Type B pancreatic cell (in vitro differentiated cells): Measurements from ENCODE around the gene FARP2. TPM values are rescaled to one million over a fixed set of nuclear protein-coding genes. Genes with fewer than 3 reads are reported as not detected.
"Not testable (repeated sequence)": the region's sequence is repeated elsewhere in the genome, so short reads cannot be mapped to it uniquely, and the experiment has no call there.

ENCODE experiments used
- DNase-seq: peaks from one replicate; pipeline ENCODE4 v3.0.0; 2021; ENCODE audit warnings: mixed read lengths; ENCODE audit not compliant: unreplicated experiment; ENCODE audit errors: extremely low spot score
- H3K27ac Mint-ChIP-seq: 2 replicates; pipeline ENCODE4 v1.8.0; 2021; ENCODE audit warnings: mild to moderate bottlenecking, mixed read lengths
- H3K27me3 Mint-ChIP-seq: 2 replicates; pipeline ENCODE4 v1.8.0; 2021; ENCODE audit warnings: mixed read lengths
- H3K36me3 Mint-ChIP-seq: 2 replicates; pipeline ENCODE4 v1.8.0; 2021; ENCODE audit warnings: mixed read lengths
- H3K4me1 Mint-ChIP-seq: one replicate; pipeline ENCODE4 v1.8.0; 2021; ENCODE audit warnings: mixed read lengths; ENCODE audit not compliant: unreplicated experiment
- H3K4me3 Mint-ChIP-seq: 2 replicates; pipeline ENCODE4 v1.8.0; 2021; ENCODE audit warnings: mild to moderate bottlenecking, mixed read lengths
- H3K9me3 Mint-ChIP-seq: 2 replicates; pipeline ENCODE4 v1.8.0; 2021; ENCODE audit warnings: mixed read lengths
- CTCF ChIP-seq: fragments of 200-600 bp; sonication (generic); conservative IDR thresholded peaks from 2 replicates; pipeline ENCODE4 v1.5.0; 2021; ENCODE audit warnings: antibody characterized with exemption, mild to moderate bottlenecking
- total RNA-seq: library from RNA; stranded (reverse); gene quantifications from 2 replicates; pipeline ENCODE4 v1.2.1, GENCODE V29; 2021; ENCODE audit warnings: low replicate concordance

The FARP2 gene
- total RNA-seq, 1 donor from 2014 or later: 62.5 TPM

DNA sequence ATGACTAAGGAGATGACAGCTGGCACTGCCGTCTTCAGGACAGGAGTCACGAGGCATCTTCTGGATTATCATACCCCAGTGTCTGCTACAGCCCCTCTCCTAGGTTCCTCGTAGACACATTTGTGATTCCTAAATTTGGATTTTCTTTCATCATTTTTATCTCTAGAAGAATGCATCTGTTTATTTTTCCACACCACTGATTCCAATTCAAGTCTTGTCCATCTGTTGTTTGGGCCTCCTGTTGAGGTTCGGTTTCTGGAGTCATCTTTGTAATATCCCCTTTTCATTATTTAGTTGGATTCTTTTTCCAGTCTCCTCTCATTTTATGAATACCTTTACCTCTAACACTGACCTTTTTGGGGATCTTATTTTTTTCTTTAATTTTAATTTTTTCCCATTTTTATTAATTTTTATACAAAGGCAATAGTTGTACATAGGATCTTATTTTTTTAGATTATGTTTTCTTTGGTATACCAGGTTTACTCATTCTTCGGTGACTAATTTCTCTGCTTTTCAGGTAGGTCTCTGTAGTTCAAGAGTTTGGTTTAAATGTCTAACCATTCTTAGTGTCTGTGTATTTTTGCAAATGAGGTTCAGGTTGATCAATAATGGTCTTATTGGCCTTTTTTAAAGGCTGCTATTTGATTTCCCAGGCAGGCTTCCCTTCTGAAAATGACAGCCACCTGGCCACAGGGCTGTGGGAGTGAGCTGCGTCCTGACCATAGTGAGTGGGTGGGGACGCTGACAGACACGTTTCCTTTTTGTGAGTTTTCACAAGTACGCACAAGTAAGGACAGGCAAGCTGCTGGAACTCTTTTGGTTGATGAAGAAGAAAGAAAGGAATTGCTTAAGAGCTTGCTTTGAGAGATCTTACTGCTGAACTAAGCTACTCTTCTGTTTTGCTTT lies 34.5 kb downstream of the FARP2 start:
- H3K27ac Mint-ChIP-seq: no peak overlapping the region
- no peak for TF ChIP-seq CTCF
- no peaks in the 10 kb centered on the region for H3K9me3 Mint-ChIP-seq
- no peaks in the 10 kb centered on the region for H3K4me1 Mint-ChIP-seq
- H3K36me3 Mint-ChIP-seq: peaks cover 31% of the 10 kb centered on the region
- H3K4me3 Mint-ChIP-seq: no peak overlapping the region
- DNase-seq: no peak
- no peaks in the 10 kb centered on the region for H3K27me3 Mint-ChIP-seq

- peaks cover 27% of the 10 kb centered on the region for H3K36me3 Mint-ChIP-seq
- TF ChIP-seq CTCF: peak; percentile 42
- H3K27me3 Mint-ChIP-seq: no peaks in the 10 kb centered on the region
- H3K4me1 Mint-ChIP-seq: no peaks in the 10 kb centered on the region
- no peak for DNase-seq
- no peaks in the 10 kb centered on the region for H3K9me3 Mint-ChIP-seq
- no peak overlapping the region for H3K4me3 Mint-ChIP-seq
- H3K27ac Mint-ChIP-seq: peak overlapping the region; percentile 9
Observed at GRCh38 chr2:241391892-241392665, 36.0 kb downstream of the FARP2 start.

DNA sequence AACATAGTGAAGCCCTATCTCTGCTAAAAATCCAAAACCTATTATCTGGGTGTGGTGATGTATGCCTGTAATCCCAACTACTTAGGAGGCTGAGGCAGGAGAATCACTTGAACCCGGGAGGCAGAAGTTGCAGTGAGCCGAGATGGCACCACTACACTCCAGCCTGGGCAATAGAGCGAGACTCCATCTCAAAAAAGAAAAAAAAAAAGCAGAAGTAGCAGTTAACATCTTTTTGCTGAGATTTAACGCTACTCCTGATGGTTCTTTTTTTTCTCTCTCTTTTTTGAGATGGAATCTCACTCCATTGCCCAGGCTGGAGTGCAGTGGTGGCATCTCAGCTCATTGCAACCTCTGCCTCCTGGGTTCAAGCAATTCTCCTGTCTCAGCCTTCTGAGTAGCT lies 36.7 kb downstream of the FARP2 start:
- not testable (repeated sequence) for H3K4me1 Mint-ChIP-seq, DNase-seq, H3K9me3 Mint-ChIP-seq, H3K27me3 Mint-ChIP-seq, H3K27ac Mint-ChIP-seq, H3K4me3 Mint-ChIP-seq
- peaks cover 29% of the 10 kb centered on the region for H3K36me3 Mint-ChIP-seq

DNA sequence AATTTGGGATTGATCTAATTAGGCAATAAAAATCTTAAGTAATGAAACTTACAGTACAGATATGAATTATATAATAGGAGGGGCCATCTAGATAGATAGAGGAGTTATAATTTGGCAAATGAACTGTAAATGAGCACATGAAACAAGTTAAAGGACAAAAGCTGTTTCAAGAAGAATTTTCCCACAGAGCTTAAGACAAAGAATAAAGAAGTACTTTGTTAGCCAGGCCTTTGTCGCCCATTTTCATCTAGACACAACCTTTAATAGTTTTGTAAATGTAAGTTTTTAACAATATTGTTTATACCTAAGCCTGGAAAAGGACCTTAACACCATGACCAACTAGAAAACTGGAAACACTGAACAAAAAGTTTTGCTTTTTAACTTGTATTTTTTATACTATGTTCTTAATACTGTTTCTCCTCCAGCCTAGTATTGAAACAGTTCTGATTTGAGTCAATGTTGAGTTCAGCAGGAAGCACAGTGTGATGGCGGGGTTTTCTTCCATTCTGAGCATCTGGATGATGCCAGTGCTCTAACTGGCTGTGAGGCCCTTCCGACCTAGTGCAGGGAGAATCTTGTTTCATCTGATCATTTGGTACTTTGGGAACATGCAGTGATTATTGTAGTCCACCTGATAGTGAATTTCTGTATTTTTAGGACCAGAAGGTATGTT lies 37.6 kb downstream of the FARP2 start:
- TF ChIP-seq CTCF: no peak
- no peak overlapping the region for H3K27ac Mint-ChIP-seq
- no peaks in the 10 kb centered on the region for H3K9me3 Mint-ChIP-seq
- peaks cover 25% of the 10 kb centered on the region for H3K36me3 Mint-ChIP-seq
- H3K4me3 Mint-ChIP-seq: no peak overlapping the region
- H3K27me3 Mint-ChIP-seq: no peaks in the 10 kb centered on the region
- no peak for DNase-seq
- no peaks in the 10 kb centered on the region for H3K4me1 Mint-ChIP-seq

- not testable (repeated sequence) for H3K4me1 Mint-ChIP-seq
Observed at GRCh38 chr2:241396809-241397208, 40.7 kb downstream of the FARP2 start.

DNA sequence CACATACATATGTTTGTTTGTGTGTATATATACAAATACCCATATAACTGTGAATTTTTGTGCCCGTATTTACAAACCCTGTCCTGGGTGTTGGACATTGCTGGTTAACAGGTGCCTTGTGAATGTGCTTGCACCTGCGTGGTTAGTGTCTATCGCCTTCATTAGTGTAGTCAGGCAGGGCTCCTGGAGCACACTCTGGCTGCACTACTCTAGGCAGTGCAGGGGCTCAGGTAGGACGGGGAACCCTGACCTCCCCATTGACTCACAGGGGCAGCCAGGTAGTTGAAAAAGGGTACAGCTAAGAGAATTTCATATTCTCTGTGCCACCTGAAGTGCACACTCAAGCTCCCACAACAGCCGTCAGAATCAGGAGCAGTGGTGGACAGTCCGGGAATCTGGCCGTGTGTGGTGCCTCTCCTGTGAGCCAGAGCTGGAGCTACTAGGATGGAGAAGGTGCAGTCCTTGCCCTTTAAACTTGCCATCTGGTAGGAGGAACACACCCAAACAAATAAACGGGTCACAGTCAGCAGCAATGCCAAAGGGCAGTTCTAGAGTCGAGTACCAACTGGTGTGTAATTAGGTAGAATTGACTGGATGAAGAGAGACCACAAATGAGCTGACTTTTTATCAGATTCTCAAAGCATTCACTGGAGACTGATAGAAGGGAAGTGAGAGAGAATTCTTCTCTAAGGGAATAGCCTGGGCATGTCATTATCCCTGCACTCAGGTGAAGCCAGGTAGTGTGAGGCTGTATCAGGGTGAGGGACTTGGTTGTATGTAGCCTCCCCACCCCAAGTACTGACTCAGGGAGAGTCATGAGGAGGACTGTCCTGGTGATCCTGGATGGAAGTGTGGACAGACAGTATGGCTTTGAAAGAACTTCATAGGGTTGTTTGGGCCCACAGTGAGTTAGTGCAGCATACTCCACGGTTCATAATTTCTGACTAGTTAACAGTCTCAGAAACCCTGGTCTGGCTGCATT lies 44.1 kb downstream of the FARP2 start:
- Mint-ChIP-seq H3K4me3 (no peak overlapping the region), H3K27ac (peak overlapping the region; percentile 23), H3K4me1 (peaks cover 9% of the 10 kb centered on the region), H3K27me3 (no peaks in the 10 kb centered on the region), H3K36me3 (peaks cover 9% of the 10 kb centered on the region), H3K9me3 (no peaks in the 10 kb centered on the region)
- TF ChIP-seq CTCF: no peak
- no peak for DNase-seq

More at GRCh38 chr2:241396809-241397208, 40.7 kb downstream of the FARP2 start:
- peaks cover 17% of the 10 kb centered on the region for H3K36me3 Mint-ChIP-seq
- not testable (repeated sequence) for H3K4me3 Mint-ChIP-seq, H3K27ac Mint-ChIP-seq, H3K27me3 Mint-ChIP-seq, H3K9me3 Mint-ChIP-seq, DNase-seq
